Spleen (tissue), 7 donors: Measurements from ENCODE around the gene USP4.

ENCODE experiments used
- POLR2A ChIP-seq, 3 donors: fragments of 450-650 bp; IDR thresholded peaks; one replicate each; pipeline ENCODE4 v1.5.1; 2017; ENCODE audit warnings: antibody characterized with exemption in 3 of 3, mild to moderate bottlenecking in 1 of 3
- POLR2AphosphoS5 ChIP-seq, 3 donors: sonication (generic); formaldehyde crosslinking; IDR thresholded peaks; one replicate each; pipeline ENCODE4 v1.5.1; 2017; ENCODE audit warnings: antibody characterized with exemption in 3 of 3
- TF ChIP-seq, protein P1 (sequence below), 11 experiments: fragments of 200-600 bp in 7 of 11; fragments of 450-650 bp in 4 of 11; sonication (generic) in 4 of 11; IDR thresholded peaks in 8 of 11; conservative IDR thresholded peaks in 3 of 11; 1 replicate in 7 of 11; 2 replicates in 4 of 11; pipeline versions ENCODE4 v1.4.0 to v1.8.0; 2016 to 2021; ENCODE audit warnings: antibody characterized with exemption in 11 of 11, inconsistent platforms in 4 of 11, mild to moderate bottlenecking in 1 of 11
- donor health status: DM: no; HTN: no; CAD: no; lungs with moderate emphysema.
- donor health status: DM: no; HTN: no; CAD: no.
- donor health status: DM: no; HTN: no; CAD: no.

DNA sequence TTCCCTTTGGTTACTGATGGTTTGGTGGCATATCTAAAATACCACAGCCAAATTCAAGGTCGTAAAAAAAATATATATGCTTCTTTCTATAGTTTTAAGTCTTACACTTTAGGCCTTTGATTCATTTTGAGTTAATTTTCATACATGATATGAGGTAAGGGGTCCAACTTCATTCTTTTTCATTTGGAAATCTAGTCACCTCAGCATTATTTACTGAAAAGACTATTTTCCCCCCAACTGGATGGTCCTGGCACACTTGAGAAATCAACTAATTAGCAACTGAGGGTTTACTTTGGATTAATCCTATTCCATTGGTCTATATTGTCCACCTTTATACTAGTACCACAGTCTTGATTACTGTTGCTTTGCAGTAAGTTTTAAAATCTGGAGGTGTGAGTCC is 45.8 kb upstream of the USP4 start:
- TF ChIP-seq, protein P1, sequence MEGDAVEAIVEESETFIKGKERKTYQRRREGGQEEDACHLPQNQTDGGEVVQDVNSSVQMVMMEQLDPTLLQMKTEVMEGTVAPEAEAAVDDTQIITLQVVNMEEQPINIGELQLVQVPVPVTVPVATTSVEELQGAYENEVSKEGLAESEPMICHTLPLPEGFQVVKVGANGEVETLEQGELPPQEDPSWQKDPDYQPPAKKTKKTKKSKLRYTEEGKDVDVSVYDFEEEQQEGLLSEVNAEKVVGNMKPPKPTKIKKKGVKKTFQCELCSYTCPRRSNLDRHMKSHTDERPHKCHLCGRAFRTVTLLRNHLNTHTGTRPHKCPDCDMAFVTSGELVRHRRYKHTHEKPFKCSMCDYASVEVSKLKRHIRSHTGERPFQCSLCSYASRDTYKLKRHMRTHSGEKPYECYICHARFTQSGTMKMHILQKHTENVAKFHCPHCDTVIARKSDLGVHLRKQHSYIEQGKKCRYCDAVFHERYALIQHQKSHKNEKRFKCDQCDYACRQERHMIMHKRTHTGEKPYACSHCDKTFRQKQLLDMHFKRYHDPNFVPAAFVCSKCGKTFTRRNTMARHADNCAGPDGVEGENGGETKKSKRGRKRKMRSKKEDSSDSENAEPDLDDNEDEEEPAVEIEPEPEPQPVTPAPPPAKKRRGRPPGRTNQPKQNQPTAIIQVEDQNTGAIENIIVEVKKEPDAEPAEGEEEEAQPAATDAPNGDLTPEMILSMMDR (IDR thresholded peaks at IDR 0.05 in 8 of 11, conservative IDR thresholded peaks at IDR 0.05 in 3 of 11), result no peak
- no peak for TF ChIP-seq POLR2A (IDR thresholded peaks at IDR 0.05)
- no peak for TF ChIP-seq POLR2AphosphoS5 (IDR thresholded peaks at IDR 0.05)
